Bronchial epithelial cell (primary cell): ENCODE results near the gene MIOX. TPM values are rescaled to one million over a fixed set of nuclear protein-coding genes. Genes with fewer than 3 reads are reported as not detected.

Source experiments
- DNase-seq: peaks from one replicate; pipeline ENCODE4 v3.0.0-alpha.2; 2010; ENCODE audit warnings: low read depth
- FAIRE-seq: peaks from 2 replicates; lab custom pipeline; 2011; peaks lifted over from hg19 to GRCh38; lab: Jason Lieb, UNC
- H3K27me3 ChIP-seq: 2 replicates; pipeline ENCODE4 v1.5.1; 2011; ENCODE audit warnings: low read length; ENCODE audit not compliant: control insufficient read depth, insufficient read depth
- H3K36me3 ChIP-seq: 2 replicates; pipeline ENCODE4 v1.5.1; 2011; ENCODE audit warnings: low read length; ENCODE audit not compliant: control insufficient read depth, insufficient read depth
- H3K4me3 ChIP-seq: 2 replicates; pipeline ENCODE4 v1.5.1; 2011; ENCODE audit warnings: mild to moderate bottlenecking, low read depth, low read length, control low read depth
- CTCF ChIP-seq: IDR thresholded peaks from 2 replicates; pipeline ENCODE4 v1.5.1; 2011; ENCODE audit warnings: mild to moderate bottlenecking, moderate library complexity, low read length, control low read depth, inconsistent platforms; ENCODE audit not compliant: insufficient read depth, severe bottlenecking
- total RNA-seq: library from RNA; depleted of rRNA; stranded (reverse); fragments of >200 nt; gene quantifications from 2 replicates; pipeline ENCODE4 v1.2.1, GENCODE V29; 2014

Gene MIOX
- total RNA-seq, 1 donor from 2014 or later = not detected

GRCh38 chr22:50440544-50441249 is 46.0 kb upstream of the MIOX start:
- H3K36me3 ChIP-seq = peaks cover 28% of the 10 kb centered on the region
- no peak overlapping the region for H3K4me3 ChIP-seq

GRCh38 chr22:50441428-50441993 is 45.1 kb upstream of the MIOX start:
- DNase-seq = no peak
- H3K36me3 ChIP-seq = peaks cover 24% of the 10 kb centered on the region
- no peak for TF ChIP-seq CTCF
- FAIRE-seq = no peak
- H3K27me3 ChIP-seq = no peaks in the 10 kb centered on the region
- no peak overlapping the region for H3K4me3 ChIP-seq

More at GRCh38 chr22:50440544-50441249, 46.0 kb upstream of the MIOX start:
- FAIRE-seq (no peak), DNase-seq (no peak)
- TF ChIP-seq CTCF = no peak
- no peaks in the 10 kb centered on the region for H3K27me3 ChIP-seq

- Histone ChIP-seq H3K36me3 (peaks cover 26% of the 10 kb centered on the region), H3K27me3 (no peaks in the 10 kb centered on the region), H3K4me3 (no peak overlapping the region)
- no peak for TF ChIP-seq CTCF
- FAIRE-seq = no peak
- DNase-seq = no peak
Observed at GRCh38 chr22:50443197-50443596, 43.5 kb upstream of the MIOX start.

GRCh38 chr22:50443801-50444625 is 42.6 kb upstream of the MIOX start:
- H3K4me3 ChIP-seq = no peak overlapping the region
- no peak for DNase-seq
- TF ChIP-seq CTCF = no peak
- FAIRE-seq = no peak
- H3K36me3 ChIP-seq = peaks cover 23% of the 10 kb centered on the region
- no peaks in the 10 kb centered on the region for H3K27me3 ChIP-seq

- DNase-seq (peak; percentile 34), FAIRE-seq (no peak)
- no peak overlapping the region for H3K4me3 ChIP-seq
- TF ChIP-seq CTCF = no peak
- H3K36me3 ChIP-seq = peaks cover 21% of the 10 kb centered on the region
- H3K27me3 ChIP-seq = no peaks in the 10 kb centered on the region
Observed at GRCh38 chr22:50444663-50445062, 42.0 kb upstream of the MIOX start.
